Measurements from ENCODE around the gene CHD2.

GRCh38 chr15:93043621-93044300 is 143.6 kb downstream of the CHD2 start:
- TF ChIP-seq GLIS3 (CRISPR knock-in tag; IDR thresholded peaks at IDR 0.05), result no peak
- TF ChIP-seq ZFP30 (CRISPR knock-in tag; IDR thresholded peaks at IDR 0.05), result no peak
- TF ChIP-seq RARB (CRISPR knock-in tag; IDR thresholded peaks at IDR 0.05), result no peak
- no peak for TF ChIP-seq PATZ1 (CRISPR knock-in tag; IDR thresholded peaks at IDR 0.05; ENCODE audit: borderline replicate concordance)
- TF ChIP-seq ISL1 (CRISPR knock-in tag; IDR thresholded peaks at IDR 0.05), result no peak
- no peak for TF ChIP-seq ARNTL (CRISPR knock-in tag; IDR thresholded peaks at IDR 0.05; ENCODE audit: borderline replicate concordance, low read depth)
- TF ChIP-seq CSRNP3 (CRISPR knock-in tag; IDR thresholded peaks at IDR 0.05), result no peak
- no peak for TF ChIP-seq ZNF70 (CRISPR knock-in tag; IDR thresholded peaks at IDR 0.05)
- no peak for TF ChIP-seq ESRRG (CRISPR knock-in tag; IDR thresholded peaks at IDR 0.05)
- no peak for TF ChIP-seq TOX (CRISPR knock-in tag; IDR thresholded peaks at IDR 0.05; ENCODE audit: borderline replicate concordance)
- no peak for TF ChIP-seq POU6F1 (CRISPR knock-in tag; IDR thresholded peaks at IDR 0.05; ENCODE audit: borderline replicate concordance, low read depth)
- TF ChIP-seq SNAI2 (CRISPR knock-in tag; IDR thresholded peaks at IDR 0.05), result no peak
- TF ChIP-seq ZFP3 (CRISPR knock-in tag; IDR thresholded peaks at IDR 0.05), result no peak
- no peak for TF ChIP-seq PPARA (CRISPR knock-in tag; IDR thresholded peaks at IDR 0.05; ENCODE audit: borderline replicate concordance)
